ENCODE measurements around the gene PLCH1.

- no peak for TF ChIP-seq CEBPG (CRISPR knock-in tag; IDR thresholded peaks at IDR 0.05)
- no peak for TF ChIP-seq CEBPG (tag; conservative IDR thresholded peaks at IDR 0.05 in 1 of 2, IDR thresholded peaks at IDR 0.05 in 1 of 2)
- TF ChIP-seq, protein P1, sequence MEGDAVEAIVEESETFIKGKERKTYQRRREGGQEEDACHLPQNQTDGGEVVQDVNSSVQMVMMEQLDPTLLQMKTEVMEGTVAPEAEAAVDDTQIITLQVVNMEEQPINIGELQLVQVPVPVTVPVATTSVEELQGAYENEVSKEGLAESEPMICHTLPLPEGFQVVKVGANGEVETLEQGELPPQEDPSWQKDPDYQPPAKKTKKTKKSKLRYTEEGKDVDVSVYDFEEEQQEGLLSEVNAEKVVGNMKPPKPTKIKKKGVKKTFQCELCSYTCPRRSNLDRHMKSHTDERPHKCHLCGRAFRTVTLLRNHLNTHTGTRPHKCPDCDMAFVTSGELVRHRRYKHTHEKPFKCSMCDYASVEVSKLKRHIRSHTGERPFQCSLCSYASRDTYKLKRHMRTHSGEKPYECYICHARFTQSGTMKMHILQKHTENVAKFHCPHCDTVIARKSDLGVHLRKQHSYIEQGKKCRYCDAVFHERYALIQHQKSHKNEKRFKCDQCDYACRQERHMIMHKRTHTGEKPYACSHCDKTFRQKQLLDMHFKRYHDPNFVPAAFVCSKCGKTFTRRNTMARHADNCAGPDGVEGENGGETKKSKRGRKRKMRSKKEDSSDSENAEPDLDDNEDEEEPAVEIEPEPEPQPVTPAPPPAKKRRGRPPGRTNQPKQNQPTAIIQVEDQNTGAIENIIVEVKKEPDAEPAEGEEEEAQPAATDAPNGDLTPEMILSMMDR (IDR thresholded peaks at IDR 0.05 in 2 of 3, conservative IDR thresholded peaks at IDR 0.05 in 1 of 3; ENCODE audit: insufficient read depth in 2 of 3, low read depth in 1 of 3, low read length in 3 of 3) = no peak
- no peak for TF ChIP-seq ERF (CRISPR knock-in tag; IDR thresholded peaks at IDR 0.05)
- TF ChIP-seq KAT8 (IDR thresholded peaks at IDR 0.05; ENCODE audit: low read depth) = no peak
- TF ChIP-seq ZFP1 (CRISPR knock-in tag; IDR thresholded peaks at IDR 0.05) = no peak
- no peak for TF ChIP-seq MAX (CRISPR knock-in tag; IDR thresholded peaks at IDR 0.05)
- no peak for TF ChIP-seq ZFP30 (CRISPR knock-in tag; IDR thresholded peaks at IDR 0.05; ENCODE audit: borderline replicate concordance)
Observed at GRCh38 chr3:155550391-155550790, 194.5 kb downstream of the PLCH1 start.

Data from K562 (cell line).